Measurements from ENCODE around the gene RGS8.

DNA sequence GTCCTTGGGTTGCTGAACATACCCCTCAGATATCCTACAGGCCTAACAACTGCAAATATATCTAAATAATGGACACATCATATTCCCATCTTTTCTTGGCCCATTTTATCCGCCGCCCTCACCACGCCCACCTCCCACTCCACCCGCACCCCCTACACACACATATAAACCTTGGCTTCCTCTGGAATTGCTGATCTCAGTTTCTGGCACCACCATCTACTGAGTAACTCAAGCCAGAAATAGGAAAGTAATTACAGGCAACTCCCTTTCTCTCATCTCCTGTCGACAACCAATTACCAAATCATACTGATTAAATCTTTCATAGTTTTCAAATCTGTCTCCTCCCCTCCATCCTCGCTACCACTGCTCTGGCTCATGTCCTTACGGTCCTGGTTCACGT lies 4.7 kb downstream of the RGS8 start:
- TF ChIP-seq, protein P1, sequence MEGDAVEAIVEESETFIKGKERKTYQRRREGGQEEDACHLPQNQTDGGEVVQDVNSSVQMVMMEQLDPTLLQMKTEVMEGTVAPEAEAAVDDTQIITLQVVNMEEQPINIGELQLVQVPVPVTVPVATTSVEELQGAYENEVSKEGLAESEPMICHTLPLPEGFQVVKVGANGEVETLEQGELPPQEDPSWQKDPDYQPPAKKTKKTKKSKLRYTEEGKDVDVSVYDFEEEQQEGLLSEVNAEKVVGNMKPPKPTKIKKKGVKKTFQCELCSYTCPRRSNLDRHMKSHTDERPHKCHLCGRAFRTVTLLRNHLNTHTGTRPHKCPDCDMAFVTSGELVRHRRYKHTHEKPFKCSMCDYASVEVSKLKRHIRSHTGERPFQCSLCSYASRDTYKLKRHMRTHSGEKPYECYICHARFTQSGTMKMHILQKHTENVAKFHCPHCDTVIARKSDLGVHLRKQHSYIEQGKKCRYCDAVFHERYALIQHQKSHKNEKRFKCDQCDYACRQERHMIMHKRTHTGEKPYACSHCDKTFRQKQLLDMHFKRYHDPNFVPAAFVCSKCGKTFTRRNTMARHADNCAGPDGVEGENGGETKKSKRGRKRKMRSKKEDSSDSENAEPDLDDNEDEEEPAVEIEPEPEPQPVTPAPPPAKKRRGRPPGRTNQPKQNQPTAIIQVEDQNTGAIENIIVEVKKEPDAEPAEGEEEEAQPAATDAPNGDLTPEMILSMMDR (IDR thresholded peaks at IDR 0.05): no peak
- TF ChIP-seq SIN3A (IDR thresholded peaks at IDR 0.05; ENCODE audit: borderline replicate concordance, insufficient read depth, low read depth, low read length) (no peak), TCF7L2 (IDR thresholded peaks at IDR 0.05; ENCODE audit: low read depth, low read length) (no peak), POLR2AphosphoS5 (IDR thresholded peaks at IDR 0.05; ENCODE audit: low read depth, low read length) (no peak)
- TF ChIP-seq, protein P2, sequence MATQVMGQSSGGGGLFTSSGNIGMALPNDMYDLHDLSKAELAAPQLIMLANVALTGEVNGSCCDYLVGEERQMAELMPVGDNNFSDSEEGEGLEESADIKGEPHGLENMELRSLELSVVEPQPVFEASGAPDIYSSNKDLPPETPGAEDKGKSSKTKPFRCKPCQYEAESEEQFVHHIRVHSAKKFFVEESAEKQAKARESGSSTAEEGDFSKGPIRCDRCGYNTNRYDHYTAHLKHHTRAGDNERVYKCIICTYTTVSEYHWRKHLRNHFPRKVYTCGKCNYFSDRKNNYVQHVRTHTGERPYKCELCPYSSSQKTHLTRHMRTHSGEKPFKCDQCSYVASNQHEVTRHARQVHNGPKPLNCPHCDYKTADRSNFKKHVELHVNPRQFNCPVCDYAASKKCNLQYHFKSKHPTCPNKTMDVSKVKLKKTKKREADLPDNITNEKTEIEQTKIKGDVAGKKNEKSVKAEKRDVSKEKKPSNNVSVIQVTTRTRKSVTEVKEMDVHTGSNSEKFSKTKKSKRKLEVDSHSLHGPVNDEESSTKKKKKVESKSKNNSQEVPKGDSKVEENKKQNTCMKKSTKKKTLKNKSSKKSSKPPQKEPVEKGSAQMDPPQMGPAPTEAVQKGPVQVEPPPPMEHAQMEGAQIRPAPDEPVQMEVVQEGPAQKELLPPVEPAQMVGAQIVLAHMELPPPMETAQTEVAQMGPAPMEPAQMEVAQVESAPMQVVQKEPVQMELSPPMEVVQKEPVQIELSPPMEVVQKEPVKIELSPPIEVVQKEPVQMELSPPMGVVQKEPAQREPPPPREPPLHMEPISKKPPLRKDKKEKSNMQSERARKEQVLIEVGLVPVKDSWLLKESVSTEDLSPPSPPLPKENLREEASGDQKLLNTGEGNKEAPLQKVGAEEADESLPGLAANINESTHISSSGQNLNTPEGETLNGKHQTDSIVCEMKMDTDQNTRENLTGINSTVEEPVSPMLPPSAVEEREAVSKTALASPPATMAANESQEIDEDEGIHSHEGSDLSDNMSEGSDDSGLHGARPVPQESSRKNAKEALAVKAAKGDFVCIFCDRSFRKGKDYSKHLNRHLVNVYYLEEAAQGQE (IDR thresholded peaks at IDR 0.05; ENCODE audit: insufficient read depth in 1 of 2, low read depth in 2 of 2, low read length in 1 of 2): no peak
